GM18519 (cell line): ENCODE data around the gene TMEM139.
"Not testable (repeated sequence)": the region's sequence is repeated elsewhere in the genome, so short reads cannot be mapped to it uniquely, and the experiment has no call there.

Experiments used
- ATAC-seq: cut with Tn5 transposase; IDR thresholded peaks from one replicate; pipeline ENCODE4 v1.9.1; 2021; ENCODE audit warnings: mild to moderate bottlenecking, moderate library complexity; ENCODE audit not compliant: unreplicated experiment, low FRiP score

The TMEM139 gene

GRCh38 chr7:143257501-143257900 lies 27.3 kb upstream of the TMEM139 start:
- ATAC-seq: no peak

GRCh38 chr7:143258831-143259230 lies 25.9 kb upstream of the TMEM139 start:
- ATAC-seq: peak; percentile 50

- ATAC-seq: no peak
Observed at GRCh38 chr7:143259765-143260164, 25.0 kb upstream of the TMEM139 start.

DNA sequence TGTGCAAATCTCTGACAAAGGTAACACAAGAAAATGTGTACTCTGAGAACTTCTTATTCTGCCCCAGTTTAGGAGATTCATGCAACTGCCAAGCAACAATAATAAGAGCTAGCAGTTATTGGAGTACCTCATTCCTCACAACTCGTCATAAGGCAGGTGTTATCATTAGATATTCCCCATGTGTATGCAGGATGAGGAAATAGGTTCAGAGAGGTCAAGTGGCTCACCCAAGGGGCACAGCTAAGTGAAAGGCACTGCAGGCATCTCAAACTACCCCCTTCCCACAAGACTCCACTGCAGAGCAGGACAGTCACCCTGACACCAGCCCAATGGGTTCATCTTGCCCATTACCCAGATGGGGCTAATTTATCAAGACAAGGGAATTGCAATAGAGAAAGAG lies 22.9 kb upstream of the TMEM139 start:
- ATAC-seq: no peak

DNA sequence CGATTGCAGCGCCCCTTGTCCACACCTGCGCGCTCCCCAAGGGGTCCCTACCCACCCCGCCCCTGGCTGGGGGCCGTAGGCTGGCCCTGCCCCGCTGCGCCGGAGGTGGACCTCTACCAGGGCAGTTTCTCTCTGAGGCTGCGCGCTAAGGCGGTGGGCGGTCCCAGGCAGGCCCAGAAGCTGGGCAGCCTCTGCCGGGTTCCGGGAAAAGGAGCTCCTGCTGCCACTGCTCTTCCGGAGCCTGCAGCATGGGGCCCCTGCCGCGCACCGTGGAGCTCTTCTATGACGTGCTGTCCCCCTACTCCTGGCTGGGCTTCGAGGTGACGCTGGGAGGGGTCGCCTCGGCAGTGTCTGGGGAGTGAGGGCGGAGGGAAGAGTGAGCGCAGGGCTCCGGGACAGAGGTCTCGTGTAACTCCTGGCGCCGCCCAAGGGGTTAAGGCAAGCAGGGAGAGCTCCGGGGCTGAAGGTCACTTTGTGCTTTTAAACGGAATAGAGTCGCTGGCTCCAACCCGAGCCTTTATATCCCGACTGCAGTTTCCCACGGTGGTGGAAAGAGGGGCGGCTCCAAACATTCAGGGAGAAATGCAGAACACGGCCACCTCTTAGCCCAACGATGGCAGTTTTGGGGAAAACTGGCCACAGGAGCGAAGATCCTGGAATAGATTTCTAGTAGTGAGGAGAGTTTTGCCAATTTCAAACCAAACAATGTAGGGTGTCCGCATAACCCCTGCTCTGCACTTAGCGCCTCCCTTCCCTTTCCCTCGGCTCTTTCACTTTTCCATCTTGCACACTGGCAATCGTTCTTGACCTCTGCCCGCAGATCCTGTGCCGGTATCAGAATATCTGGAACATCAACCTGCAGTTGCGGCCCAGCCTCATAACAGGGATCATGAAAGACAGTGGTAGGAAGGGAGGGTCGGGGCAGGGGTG lies 21.2 kb upstream of the TMEM139 start, which contains the start of gene GSTK1:
Gene GSTK1 (plus strand): TSS at position 176 of the 930 bp plus-strand sequence. CDS start 73 bp downstream, at position 249.
- ATAC-seq: peak; percentile 90

DNA sequence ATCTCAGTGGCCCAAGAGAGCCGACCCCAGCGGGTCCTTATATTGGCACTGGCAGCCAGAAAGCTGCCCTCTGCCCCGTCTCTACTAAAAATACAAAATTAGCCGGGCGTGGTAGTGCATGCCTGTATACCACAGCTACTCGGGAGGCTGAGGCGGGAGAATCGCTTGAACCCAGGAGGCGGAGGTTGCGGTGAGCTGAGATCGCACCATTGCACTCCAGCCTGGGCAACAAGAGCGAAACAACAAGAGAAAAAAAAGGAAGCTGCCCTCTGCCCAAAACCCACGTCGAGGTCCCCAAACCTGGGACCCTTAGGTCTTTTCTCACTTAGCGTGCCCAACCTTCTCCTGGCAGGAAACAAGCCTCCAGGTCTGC lies 20.6 kb upstream of the TMEM139 start:
- not testable (repeated sequence) for ATAC-seq

DNA sequence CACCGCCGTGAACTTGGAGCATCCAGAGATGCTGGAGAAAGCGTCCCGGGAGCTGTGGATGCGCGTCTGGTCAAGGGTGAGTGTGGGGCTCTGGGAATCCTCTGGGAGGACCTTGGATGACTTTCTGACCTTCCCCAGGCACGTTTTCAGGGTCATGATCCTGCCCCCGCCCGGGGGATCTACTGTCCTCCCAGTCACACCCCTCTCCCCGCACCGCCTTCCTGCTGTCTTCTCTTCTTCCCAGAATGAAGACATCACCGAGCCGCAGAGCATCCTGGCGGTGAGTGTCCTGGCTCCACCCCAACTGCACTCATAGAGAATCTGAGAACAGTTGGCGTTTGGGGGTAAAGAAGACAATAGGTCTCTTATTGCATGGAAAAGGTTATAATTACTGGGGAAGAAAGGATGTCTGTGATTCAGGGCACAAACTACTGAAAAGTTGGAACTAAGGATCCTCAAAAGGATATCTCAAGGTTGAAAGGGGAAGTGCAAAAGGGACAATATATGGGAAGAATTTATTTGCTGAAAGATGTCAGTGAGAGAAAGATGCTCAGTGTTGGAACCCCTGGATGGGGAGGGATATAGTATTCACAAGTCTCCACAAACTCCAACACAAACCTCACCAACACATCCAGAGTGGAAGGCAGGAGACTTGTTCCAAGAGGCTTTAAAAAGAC lies 19.6 kb upstream of the TMEM139 start:
- ATAC-seq: no peak

DNA sequence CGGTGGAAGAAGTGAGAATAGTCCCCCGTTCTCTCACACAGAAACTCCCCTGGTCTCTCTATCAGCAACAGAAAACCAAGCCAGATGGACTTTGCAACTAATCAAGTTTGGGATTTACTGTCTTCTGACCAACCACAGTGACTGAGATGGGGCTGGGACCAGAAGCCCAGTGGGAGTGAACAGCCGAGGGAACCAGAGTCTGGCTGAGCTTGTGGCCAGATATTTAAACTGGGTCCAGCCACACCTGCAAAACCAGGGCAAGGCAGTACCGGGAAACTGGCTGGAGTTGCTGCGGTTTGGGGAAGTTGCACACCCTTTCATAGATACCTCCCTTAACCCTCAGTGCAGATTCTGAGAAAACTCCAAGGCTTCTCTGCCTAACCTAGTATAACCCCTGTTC lies 15.5 kb upstream of the TMEM139 start:
- ATAC-seq: no peak

GRCh38 chr7:143271240-143271639 lies 13.5 kb upstream of the TMEM139 start:
- ATAC-seq: no peak

DNA sequence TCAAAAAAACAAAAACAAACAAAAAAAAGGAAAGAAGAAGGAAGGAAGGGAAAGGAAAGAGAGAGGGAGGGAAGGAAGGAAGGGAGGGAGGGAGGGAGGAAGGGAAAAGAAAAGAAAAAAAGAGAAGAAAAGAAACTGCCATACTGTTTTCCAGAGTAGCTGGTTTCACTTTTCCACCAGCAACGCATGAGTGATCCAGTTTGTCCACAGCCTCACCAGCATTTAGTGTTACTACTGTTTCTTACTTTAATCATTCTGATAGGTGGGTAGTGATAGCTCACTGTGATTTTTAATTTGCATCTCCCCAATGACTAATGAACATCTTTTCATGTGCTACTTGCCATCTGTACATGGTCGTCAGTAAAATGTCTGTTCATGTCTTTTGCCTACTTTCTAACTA lies 11.9 kb upstream of the TMEM139 start:
- ATAC-seq: no peak

- ATAC-seq: no peak
Observed at GRCh38 chr7:143279186-143280098, 5.3 kb upstream of the TMEM139 start.

GRCh38 chr7:143280160-143280559 lies 4.6 kb upstream of the TMEM139 start:
- no peak for ATAC-seq

- no peak for ATAC-seq
Observed at GRCh38 chr7:143280566-143280965, 4.2 kb upstream of the TMEM139 start.

GRCh38 chr7:143281529-143281928 lies 3.2 kb upstream of the TMEM139 start:
- no peak for ATAC-seq

- ATAC-seq: no peak
Observed at GRCh38 chr7:143282124-143282523, 2.6 kb upstream of the TMEM139 start.

GRCh38 chr7:143283381-143283780 lies 1.4 kb upstream of the TMEM139 start:
- no peak for ATAC-seq

GRCh38 chr7:143285470-143285778 lies 666 bp downstream of the TMEM139 start:
- ATAC-seq: no peak

GRCh38 chr7:143285806-143286521 lies 1.2 kb downstream of the TMEM139 start:
- ATAC-seq: no peak

DNA sequence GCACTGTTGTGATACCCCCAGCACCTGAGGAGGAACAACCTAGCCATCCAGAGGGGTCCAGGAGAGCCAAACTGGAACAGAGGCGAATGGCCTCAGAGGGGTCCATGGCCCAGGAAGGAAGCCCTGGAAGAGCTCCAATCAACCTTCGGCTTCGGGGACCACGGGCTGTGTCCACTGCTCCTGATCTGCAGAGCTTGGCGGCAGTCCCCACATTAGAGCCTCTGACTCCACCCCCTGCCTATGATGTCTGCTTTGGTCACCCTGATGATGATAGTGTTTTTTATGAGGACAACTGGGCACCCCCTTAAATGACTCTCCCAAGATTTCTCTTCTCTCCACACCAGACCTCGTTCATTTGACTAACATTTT lies 1.7 kb downstream of the TMEM139 start:
- no peak for ATAC-seq

GRCh38 chr7:143287339-143287934 lies 2.7 kb downstream of the TMEM139 start:
- no peak for ATAC-seq
